ENCODE data around the gene TBX3.

DNA sequence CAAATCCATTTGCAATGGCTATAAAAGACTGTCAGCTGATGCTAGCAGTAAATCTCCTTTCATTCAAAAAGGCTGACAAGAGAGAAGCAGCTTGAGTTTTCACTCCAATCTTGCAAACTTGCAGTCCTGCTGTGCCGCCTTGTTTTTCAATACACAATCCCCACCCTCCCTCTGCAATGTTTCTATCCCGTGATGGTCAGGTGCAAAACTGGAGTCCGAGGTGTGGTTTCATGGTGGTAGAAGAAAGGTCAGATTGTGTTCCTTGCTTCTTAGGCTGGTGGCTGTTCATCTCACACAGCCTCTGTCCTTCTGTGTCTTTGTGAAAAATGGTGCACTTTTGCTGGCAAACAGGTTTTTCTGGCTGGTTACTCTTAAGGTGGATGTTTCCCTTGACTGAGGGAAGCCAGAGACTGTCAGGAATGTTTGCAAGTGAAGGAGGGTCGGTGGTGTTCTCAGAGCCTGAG, 27.7 kb upstream of the TBX3 start:
- TF ChIP-seq NRF1 (conservative IDR thresholded peaks at IDR 0.05; ENCODE audit: low read depth, low read length) (no peak), TAF1 (IDR thresholded peaks at IDR 0.05; ENCODE audit: borderline replicate concordance, low read depth, low read length) (no peak), ZBTB11 (CRISPR knock-in tag; IDR thresholded peaks at IDR 0.05) (no peak), ZNF274 (IDR thresholded peaks at IDR 0.05; ENCODE audit: insufficient read depth, insufficient read length) (no peak), MTA2 (IDR thresholded peaks at IDR 0.05; ENCODE audit: low read depth) (no peak)
- TF ChIP-seq, protein P1, sequence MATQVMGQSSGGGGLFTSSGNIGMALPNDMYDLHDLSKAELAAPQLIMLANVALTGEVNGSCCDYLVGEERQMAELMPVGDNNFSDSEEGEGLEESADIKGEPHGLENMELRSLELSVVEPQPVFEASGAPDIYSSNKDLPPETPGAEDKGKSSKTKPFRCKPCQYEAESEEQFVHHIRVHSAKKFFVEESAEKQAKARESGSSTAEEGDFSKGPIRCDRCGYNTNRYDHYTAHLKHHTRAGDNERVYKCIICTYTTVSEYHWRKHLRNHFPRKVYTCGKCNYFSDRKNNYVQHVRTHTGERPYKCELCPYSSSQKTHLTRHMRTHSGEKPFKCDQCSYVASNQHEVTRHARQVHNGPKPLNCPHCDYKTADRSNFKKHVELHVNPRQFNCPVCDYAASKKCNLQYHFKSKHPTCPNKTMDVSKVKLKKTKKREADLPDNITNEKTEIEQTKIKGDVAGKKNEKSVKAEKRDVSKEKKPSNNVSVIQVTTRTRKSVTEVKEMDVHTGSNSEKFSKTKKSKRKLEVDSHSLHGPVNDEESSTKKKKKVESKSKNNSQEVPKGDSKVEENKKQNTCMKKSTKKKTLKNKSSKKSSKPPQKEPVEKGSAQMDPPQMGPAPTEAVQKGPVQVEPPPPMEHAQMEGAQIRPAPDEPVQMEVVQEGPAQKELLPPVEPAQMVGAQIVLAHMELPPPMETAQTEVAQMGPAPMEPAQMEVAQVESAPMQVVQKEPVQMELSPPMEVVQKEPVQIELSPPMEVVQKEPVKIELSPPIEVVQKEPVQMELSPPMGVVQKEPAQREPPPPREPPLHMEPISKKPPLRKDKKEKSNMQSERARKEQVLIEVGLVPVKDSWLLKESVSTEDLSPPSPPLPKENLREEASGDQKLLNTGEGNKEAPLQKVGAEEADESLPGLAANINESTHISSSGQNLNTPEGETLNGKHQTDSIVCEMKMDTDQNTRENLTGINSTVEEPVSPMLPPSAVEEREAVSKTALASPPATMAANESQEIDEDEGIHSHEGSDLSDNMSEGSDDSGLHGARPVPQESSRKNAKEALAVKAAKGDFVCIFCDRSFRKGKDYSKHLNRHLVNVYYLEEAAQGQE (IDR thresholded peaks at IDR 0.05; ENCODE audit: low read depth, low read length) = no peak
